GM10266 (cell line): ENCODE results near the gene ZFR.

ENCODE experiments used
- DNase-seq: peaks from one replicate; pipeline ENCODE4 v3.0.0; 2012; ENCODE audit errors: extremely low spot score
- TF ChIP-seq, protein P1 (sequence below): IDR thresholded peaks from 2 replicates; pipeline ENCODE4 v1.5.1; 2012; ENCODE audit warnings: mild to moderate bottlenecking, low read depth; ENCODE audit not compliant: control insufficient read depth, insufficient read depth; ENCODE audit errors: missing control alignments

ZFR gene

DNA sequence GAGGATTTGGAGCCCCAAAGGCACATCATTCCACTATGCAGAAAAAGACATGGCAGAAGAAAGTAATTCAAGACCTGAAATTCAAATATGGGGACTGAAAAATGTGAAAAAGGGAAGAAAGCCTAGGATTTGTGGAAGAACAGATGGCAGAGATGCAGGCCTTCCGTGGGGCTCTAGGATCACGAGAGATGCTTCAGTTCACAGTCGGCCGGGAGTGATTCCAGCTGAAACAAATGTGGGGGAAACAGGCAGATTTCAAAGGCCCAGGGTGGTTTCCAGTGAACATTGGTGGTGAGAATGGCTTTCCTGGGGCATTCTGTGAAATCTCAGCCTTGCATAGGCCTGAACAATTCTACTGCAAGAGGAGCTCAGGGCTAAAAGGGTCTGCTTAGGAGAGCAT is 34.6 kb upstream of the ZFR start:
- no peak for DNase-seq
- TF ChIP-seq, protein P1, sequence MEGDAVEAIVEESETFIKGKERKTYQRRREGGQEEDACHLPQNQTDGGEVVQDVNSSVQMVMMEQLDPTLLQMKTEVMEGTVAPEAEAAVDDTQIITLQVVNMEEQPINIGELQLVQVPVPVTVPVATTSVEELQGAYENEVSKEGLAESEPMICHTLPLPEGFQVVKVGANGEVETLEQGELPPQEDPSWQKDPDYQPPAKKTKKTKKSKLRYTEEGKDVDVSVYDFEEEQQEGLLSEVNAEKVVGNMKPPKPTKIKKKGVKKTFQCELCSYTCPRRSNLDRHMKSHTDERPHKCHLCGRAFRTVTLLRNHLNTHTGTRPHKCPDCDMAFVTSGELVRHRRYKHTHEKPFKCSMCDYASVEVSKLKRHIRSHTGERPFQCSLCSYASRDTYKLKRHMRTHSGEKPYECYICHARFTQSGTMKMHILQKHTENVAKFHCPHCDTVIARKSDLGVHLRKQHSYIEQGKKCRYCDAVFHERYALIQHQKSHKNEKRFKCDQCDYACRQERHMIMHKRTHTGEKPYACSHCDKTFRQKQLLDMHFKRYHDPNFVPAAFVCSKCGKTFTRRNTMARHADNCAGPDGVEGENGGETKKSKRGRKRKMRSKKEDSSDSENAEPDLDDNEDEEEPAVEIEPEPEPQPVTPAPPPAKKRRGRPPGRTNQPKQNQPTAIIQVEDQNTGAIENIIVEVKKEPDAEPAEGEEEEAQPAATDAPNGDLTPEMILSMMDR: no peak

DNA sequence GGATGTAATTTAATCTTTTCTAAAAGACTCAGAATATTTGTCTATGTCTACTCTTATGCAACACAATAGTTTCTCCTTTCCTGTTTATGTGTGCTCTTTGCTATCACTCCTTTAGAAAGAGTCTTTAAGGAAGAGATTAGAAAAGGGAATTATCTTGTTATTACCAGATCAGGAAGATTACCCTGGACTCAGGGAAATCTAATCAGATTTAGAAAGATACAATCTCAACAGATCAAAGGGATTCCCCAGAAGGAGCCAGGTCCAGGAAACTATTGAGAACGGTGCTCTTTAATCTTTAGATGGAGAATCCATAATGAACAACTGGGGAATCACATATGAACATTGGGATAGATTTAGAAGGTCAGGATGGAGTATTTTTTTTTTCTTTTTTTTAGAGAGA is 32.4 kb upstream of the ZFR start:
- TF ChIP-seq, protein P1: no peak
- no peak for DNase-seq

DNA sequence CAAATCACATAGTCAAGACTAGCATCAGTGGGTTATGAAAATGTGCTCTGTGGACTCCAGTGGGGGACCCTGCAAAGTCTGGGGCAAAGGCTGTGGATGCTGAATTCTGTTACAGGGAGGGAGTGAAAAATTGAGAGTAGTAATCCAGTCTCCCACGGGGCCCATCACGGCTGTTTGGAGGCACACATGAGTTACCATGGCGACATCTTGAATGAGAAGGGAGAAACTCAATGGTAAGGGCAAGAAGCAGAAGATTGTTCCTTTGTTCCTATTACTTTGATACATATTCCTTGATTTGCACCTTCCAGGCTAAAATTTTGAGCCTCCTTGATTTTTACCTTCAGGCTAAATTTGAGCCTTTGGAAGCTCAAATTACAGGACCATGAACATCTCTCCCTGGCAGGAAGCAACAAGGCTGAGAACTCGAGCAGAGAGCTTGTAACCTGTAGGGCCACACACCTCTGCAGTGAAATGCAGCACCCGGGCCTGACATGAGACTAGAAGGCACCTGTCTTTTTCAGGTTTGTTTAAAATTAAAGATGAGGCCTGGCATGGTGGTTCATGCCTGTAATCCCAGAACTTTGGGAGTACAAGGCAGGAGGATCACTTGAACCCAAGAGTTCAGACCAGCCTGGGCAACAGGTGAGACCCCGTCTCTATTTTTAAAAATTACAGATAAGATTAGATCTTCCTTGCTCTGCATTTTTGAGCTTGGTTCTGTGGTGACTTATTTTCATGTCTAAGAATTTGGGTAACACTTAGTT is 31.0 kb upstream of the ZFR start:
- no peak for DNase-seq
- TF ChIP-seq, protein P1: no peak

DNA sequence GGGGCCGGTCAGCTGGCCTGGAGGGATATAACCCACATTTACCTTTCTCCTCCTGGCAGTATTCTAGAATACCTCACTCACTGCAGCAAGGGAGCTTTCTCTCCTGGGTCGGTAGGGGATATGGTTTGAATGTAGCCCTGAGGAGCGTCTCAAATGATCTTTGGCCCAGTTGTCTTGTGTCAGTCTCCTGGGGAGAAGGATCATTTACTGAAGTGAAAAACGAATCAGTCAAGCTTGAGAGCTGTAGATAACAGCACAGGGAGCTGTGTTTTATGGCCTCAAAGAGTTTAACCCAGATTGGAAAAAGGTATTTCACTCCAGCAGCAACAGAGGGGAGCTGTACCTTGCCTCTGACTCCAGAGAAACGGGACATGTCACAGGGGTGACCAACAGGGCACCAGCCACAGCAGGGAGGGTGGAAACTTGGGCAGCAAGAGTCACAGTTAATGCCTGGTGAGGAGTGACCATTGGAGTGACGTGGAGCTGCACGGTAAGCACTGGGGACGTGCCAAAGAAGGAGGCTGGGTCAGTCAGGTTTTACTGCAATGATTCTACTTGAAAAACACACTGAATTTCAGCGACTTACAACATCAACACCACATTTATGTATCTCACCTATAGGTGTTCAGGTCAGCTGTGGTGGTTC is 29.8 kb upstream of the ZFR start:
- TF ChIP-seq, protein P1: no peak
- DNase-seq: no peak

GRCh38 chr5:32473072-32473471 is 28.5 kb upstream of the ZFR start:
- no peak for DNase-seq
- TF ChIP-seq, protein P1: no peak

DNA sequence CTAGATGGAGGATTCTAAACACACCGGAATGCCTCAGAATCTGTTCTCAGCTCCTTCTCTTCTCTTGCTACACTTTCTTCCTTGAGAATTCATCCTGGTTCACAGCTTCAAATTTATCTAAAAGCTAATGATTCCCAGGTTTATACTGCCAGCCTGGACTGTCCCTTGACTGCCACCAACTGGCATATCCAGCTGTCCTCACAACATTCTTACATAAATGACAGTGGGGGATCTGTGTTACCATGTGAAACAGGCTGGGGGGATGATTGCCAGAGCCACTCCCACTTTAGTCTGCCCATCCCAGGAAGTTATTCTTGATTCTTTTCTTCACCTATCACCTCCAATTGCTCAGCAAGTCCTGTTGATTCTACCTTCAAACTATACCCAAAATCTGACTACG is 27.2 kb upstream of the ZFR start:
- no peak for DNase-seq
- TF ChIP-seq, protein P1: no peak

- TF ChIP-seq, protein P1: no peak
- no peak for DNase-seq
These were observed 20.5 kb upstream of the ZFR start for GRCh38 chr5:32465076-32465475.
